ENCODE results near the gene PKNOX2. TPM values are rescaled to one million over a fixed set of nuclear protein-coding genes. Genes with fewer than 3 reads are reported as not detected.
A peak's percentile ranks its signal among the peaks of the same experiment; 100 is the strongest.

The PKNOX2 gene
- total RNA-seq, 1 experiment from 2014 or later, result not detected

- in situ Hi-C loops (cut with HindIII; ENCODE audit: low pct_unique_long_range_greater_than_20kb, low sequenced_read_pairs), result no loop called here
- DNase-seq (ENCODE audit: low read depth), result no peak
Measured at GRCh38 chr11:125148011-125148410, 16.5 kb upstream of the PKNOX2 start.

- in situ Hi-C loops (cut with HindIII; ENCODE audit: low pct_unique_long_range_greater_than_20kb, low sequenced_read_pairs), result no loop called here
- DNase-seq (ENCODE audit: low read depth), result no peak
Measured at GRCh38 chr11:125148743-125149142, 15.8 kb upstream of the PKNOX2 start.

- no peak for DNase-seq (ENCODE audit: low read depth)
- in situ Hi-C loops (cut with HindIII; ENCODE audit: low pct_unique_long_range_greater_than_20kb, low sequenced_read_pairs), result no loop called here
Measured at GRCh38 chr11:125153837-125154236, 10.7 kb upstream of the PKNOX2 start.

- DNase-seq (ENCODE audit: low read depth), result no peak
- in situ Hi-C loops (cut with HindIII; ENCODE audit: low pct_unique_long_range_greater_than_20kb, low sequenced_read_pairs), result no loop called here
Measured at GRCh38 chr11:125154378-125155099, 10.0 kb upstream of the PKNOX2 start.

- DNase-seq (ENCODE audit: low read depth), result no peak
- in situ Hi-C loops (cut with HindIII; ENCODE audit: low pct_unique_long_range_greater_than_20kb, low sequenced_read_pairs), result no loop called here
Measured at GRCh38 chr11:125155100-125155444, 9.5 kb upstream of the PKNOX2 start.

GRCh38 chr11:125155767-125156166, 8.8 kb upstream of the PKNOX2 start:
- in situ Hi-C loops (cut with HindIII; ENCODE audit: low pct_unique_long_range_greater_than_20kb, low sequenced_read_pairs), result no loop called here
- no peak for DNase-seq (ENCODE audit: low read depth)

GRCh38 chr11:125156346-125157117, 8.0 kb upstream of the PKNOX2 start:
- in situ Hi-C loops (cut with HindIII; ENCODE audit: low pct_unique_long_range_greater_than_20kb, low sequenced_read_pairs), result no loop called here
- no peak for DNase-seq (ENCODE audit: low read depth)

- in situ Hi-C loops (cut with HindIII; ENCODE audit: low pct_unique_long_range_greater_than_20kb, low sequenced_read_pairs), result no loop called here
- DNase-seq (ENCODE audit: low read depth), result no peak
Measured at GRCh38 chr11:125157118-125157733, 7.3 kb upstream of the PKNOX2 start.

- no peak for DNase-seq (ENCODE audit: low read depth)
- in situ Hi-C loops (cut with HindIII; ENCODE audit: low pct_unique_long_range_greater_than_20kb, low sequenced_read_pairs), result no loop called here
Measured at GRCh38 chr11:125157953-125158680, 6.4 kb upstream of the PKNOX2 start.

- DNase-seq (ENCODE audit: low read depth), result no peak
- in situ Hi-C loops (cut with HindIII; ENCODE audit: low pct_unique_long_range_greater_than_20kb, low sequenced_read_pairs), result no loop called here
Measured at GRCh38 chr11:125162743-125163142, 1.8 kb upstream of the PKNOX2 start.

- in situ Hi-C loops (cut with HindIII; ENCODE audit: low pct_unique_long_range_greater_than_20kb, low sequenced_read_pairs), result no loop called here
- DNase-seq (ENCODE audit: low read depth), result no peak
Measured at GRCh38 chr11:125163431-125164063, 1.0 kb upstream of the PKNOX2 start.

GRCh38 chr11:125164091-125164421, 495 bp upstream of the PKNOX2 start:
- no peak for DNase-seq (ENCODE audit: low read depth)
- in situ Hi-C loops (cut with HindIII; ENCODE audit: low pct_unique_long_range_greater_than_20kb, low sequenced_read_pairs), result no loop called here

GRCh38 chr11:125165111-125165842, 726 bp downstream of the PKNOX2 start:
- peak; percentile 4 for DNase-seq (ENCODE audit: low read depth)
- in situ Hi-C loops (cut with HindIII; ENCODE audit: low pct_unique_long_range_greater_than_20kb, low sequenced_read_pairs), result no loop called here

- in situ Hi-C loops (cut with HindIII; ENCODE audit: low pct_unique_long_range_greater_than_20kb, low sequenced_read_pairs), result no loop called here
Measured at GRCh38 chr11:125165843-125166763, 1.6 kb downstream of the PKNOX2 start.

GRCh38 chr11:125166764-125167291, 2.3 kb downstream of the PKNOX2 start:
- in situ Hi-C loops (cut with HindIII; ENCODE audit: low pct_unique_long_range_greater_than_20kb, low sequenced_read_pairs), result no loop called here
- DNase-seq (ENCODE audit: low read depth), result no peak

More at GRCh38 chr11:125165843-125166763, 1.6 kb downstream of the PKNOX2 start:
- no peak for DNase-seq (ENCODE audit: low read depth)

- in situ Hi-C loops (cut with HindIII; ENCODE audit: low pct_unique_long_range_greater_than_20kb, low sequenced_read_pairs), result no loop called here
Measured at GRCh38 chr11:125167292-125167953, 2.9 kb downstream of the PKNOX2 start.

More at GRCh38 chr11:125167292-125167953, 2.9 kb downstream of the PKNOX2 start:
- DNase-seq (ENCODE audit: low read depth), result no peak
